Kasumi-1 (cell line): Measurements from ENCODE around the gene CCDC137.

ENCODE experiments used
- DNase-seq, 2 experiments: peaks; one replicate each; lab custom pipeline; 2025; lab: John Stamatoyannopoulos, UW

Gene CCDC137

GRCh38 chr17:81715872-81716673 is 49.5 kb downstream of the CCDC137 start:
- DNase-seq: no peak

- DNase-seq: no peak
These were observed 50.1 kb downstream of the CCDC137 start for GRCh38 chr17:81716674-81716996.

GRCh38 chr17:81717049-81717765 is 50.7 kb downstream of the CCDC137 start:
- no peak for DNase-seq

DNA sequence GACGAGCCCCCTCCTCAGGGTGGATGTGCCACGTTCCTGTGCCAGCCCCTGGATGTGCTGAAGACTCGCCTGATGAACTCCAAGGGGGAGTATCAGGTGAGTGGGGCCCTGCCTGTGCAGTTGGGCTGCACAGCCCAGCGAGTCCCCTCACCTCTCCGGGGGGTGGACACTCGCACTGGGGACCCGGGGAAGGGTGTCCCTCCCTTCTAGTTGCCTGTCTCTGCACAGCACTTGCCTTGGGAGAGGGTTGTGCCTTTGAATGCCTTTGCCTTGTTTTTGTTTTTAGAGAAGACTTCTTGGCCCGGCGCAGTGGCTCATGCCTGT is 51.2 kb downstream of the CCDC137 start:
- no peak for DNase-seq

DNA sequence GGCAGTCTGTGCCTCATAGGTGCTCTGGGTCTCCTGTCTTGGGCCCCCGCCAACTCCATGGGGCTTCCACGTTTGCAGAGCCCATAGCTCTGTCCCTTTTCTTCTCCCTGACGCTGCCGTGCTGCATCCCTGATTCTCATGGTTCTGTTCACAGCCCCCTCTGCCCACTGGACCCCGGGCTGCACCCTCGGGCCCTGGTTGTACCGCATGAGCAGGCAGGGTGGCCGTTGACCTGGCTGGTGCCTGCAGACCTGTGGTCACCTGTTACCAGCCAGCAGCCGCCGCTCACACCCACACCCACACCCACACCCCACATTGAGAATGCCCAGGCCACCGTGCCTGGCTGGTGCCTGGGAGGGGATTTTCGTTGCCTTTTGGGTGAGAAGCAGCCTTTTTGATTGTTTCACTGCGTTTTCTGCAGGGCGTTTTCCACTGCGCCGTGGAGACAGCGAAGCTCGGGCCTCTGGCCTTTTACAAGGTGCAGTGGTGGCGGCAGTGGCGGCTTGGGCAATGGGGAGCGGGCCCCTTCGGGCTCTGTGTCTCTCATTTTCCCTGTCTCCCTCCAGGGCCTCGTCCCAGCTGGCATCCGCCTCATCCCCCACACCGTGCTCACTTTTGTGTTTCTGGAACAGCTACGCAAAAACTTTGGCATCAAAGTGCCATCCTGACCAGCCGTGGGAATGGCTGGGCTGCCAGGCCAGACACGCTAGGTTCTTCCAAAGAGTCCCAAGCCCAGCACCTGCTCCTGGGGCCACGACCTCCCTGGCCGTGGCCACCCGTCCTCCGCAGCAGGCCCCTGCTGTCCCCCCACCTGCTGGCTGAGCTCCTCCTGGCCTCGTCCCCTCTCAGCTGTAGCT is 53.1 kb downstream of the CCDC137 start:
- no peak for DNase-seq

DNA sequence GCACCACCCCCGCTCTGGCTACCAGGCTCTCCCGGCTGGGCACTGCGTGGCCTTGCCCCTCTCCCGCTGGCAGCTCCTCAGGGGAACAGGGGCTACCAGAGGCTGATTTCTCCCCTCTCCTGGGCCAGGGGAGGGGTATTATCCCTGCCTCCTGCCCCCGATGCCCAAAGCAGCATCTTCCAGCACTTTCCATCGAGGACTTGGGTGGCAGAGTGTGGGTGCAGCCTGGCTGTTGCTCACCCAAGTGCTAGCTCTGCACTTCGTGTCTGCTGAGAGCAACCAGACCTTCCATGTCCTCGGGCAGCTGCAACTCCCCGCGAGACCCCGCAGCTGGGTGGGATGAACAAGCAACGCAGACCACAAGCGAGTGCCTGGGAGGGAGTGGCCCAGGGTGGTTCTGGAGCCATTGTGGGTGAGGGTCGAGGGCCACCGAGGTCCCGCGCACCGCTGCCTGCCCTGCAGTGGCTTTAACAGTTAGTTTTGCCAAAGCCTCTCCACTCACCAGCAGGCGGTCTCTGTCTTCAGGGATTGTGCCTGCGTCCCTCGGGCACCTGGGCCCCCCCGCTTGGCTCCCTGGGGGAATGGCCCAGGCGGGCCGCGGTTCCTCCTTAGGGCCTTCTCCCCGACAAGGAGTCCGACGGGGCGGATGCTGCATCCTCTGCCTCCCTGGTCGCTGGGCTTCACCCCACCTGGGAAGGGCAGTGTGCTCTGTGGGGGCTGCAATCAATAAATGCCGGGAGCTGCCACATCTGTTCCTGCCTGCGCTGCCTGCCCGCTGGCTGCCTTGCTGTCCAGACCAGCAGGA is 53.9 kb downstream of the CCDC137 start:
- DNase-seq: no peak

GRCh38 chr17:81722184-81723120 is 55.9 kb downstream of the CCDC137 start:
- no peak for DNase-seq
